ENCODE results near the gene USF3.

- no peak for TF ChIP-seq EZH2 (IDR thresholded peaks at IDR 0.05; ENCODE audit: borderline replicate concordance, low read length)
- TF ChIP-seq CTCF (IDR thresholded peaks at IDR 0.05; ENCODE audit: low read length), result no peak
Observed at GRCh38 chr3:113623324-113623723, 73.1 kb downstream of the USF3 start.

Data from OCI-LY1 (cell line).